Stimulated activated CD4-positive, alpha-beta T cell treated with anti-CD3 and anti-CD28 coated beads, Interleukin-12 subunit alpha, Interleukin-12 subunit beta, amount 100 ng/mL, for 24 hours (primary cell): ENCODE measurements around the gene CDH4.

ENCODE experiments used
- DNase-seq, 2 experiments: peaks; one replicate each; pipeline ENCODE4 v3.0.0-alpha.2; 2020; ENCODE audit warnings: low read depth in 2 of 2

Gene CDH4

GRCh38 chr20:61650912-61651733 lies 399.1 kb downstream of the CDH4 start:
- DNase-seq: no peak

DNA sequence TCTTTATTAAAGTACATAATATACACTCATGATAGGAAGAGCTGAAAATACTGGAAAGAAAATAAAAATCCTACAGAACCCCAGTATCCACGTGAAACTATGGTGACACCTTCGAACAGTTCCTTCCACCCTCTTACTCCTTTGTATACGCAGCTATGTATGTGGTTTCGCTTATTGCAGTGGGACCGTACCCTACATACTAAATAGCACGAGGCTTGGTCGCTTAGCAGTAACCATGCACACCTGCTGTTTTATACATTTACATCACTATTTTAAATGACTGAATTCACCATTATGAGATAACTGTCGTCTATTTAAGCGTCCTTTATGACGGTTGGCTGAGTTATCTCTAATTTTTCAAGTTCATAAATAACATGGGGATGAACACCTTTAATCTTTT lies 400.1 kb downstream of the CDH4 start:
- DNase-seq: no peak

DNA sequence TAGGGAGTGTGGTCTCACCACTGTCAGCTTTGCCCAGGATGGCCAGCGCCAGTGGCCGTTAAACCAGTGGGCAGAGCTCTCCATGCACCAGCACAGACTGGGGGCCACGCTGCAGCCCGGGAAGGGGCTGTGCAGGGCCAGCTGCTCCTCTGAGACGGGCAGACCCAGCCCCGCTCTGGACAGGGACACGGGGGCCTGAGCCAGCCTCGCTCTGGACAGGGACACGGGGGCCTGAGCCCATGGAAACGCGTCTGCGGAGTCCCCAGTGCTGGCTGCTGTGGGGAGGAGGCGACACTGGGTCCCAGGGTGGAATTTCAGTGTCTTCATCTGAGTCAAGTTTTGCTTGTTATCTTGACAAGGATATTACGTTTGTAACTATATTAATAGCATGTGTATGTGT lies 402.7 kb downstream of the CDH4 start:
- DNase-seq: no peak

GRCh38 chr20:61655591-61655990 lies 403.5 kb downstream of the CDH4 start:
- no peak for DNase-seq

GRCh38 chr20:61656198-61656597 lies 404.1 kb downstream of the CDH4 start:
- DNase-seq: no peak

GRCh38 chr20:61657721-61658377 lies 405.8 kb downstream of the CDH4 start:
- DNase-seq: no peak

- DNase-seq: no peak
These were observed 406.5 kb downstream of the CDH4 start for GRCh38 chr20:61658563-61658962.

GRCh38 chr20:61659246-61659993 lies 407.4 kb downstream of the CDH4 start:
- DNase-seq: no peak

DNA sequence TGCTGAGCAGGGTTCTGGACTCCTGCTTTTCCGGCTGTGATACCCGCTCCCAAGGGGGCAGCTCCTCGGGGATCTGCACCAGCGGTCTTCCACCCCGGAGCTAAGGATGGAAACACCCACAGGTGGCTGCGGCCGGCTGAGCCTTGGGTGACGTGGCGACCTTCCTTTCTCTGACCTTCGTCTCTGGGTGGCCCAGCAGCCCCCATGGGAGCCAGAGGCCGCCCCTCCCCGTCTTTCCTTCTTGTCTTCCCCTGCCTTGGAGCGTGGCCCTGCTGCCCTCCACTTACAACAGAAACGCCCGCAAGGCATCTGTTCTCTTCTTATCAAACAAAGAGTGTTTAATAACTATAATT lies 407.9 kb downstream of the CDH4 start:
- DNase-seq: no peak

DNA sequence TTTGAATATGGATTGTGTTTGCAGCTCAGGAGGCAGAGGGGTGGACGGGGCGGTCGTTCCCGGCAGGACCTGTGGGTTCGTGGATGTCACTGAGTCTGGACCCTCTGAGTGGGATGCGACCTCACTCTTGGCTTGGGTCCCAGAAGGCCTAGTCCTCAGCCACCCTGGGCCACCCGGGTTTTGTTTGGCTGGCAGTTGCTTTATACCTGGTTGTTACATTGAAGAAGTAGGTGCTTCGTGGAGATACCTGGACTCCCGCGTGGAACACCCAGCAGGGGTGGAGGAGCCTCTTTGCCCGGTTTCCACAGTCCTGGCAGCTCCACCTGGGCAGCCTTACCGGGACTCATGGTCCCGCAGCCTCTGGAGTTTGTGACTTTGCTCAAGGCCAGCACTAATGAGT lies 408.5 kb downstream of the CDH4 start:
- DNase-seq: no peak

DNA sequence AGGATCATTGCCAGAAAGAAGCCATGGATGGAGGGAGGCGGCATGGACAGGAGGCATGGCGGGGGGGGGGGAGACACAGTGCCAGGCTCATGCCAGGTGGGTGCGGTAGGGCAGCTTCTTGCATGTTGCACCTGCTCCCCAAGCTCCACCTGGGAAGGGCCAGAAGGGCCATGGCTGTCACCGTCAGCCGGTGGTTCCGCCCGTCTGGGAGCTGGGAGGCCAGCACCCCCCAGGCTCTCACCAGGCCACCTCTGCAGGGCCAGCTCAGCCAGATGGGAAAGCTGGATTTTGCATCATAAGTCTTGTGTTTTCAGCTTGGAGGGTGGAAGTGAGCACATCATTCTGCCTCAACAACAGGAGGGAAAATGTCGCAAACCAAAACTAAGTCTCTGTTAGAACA lies 409.0 kb downstream of the CDH4 start:
- no peak for DNase-seq

DNA sequence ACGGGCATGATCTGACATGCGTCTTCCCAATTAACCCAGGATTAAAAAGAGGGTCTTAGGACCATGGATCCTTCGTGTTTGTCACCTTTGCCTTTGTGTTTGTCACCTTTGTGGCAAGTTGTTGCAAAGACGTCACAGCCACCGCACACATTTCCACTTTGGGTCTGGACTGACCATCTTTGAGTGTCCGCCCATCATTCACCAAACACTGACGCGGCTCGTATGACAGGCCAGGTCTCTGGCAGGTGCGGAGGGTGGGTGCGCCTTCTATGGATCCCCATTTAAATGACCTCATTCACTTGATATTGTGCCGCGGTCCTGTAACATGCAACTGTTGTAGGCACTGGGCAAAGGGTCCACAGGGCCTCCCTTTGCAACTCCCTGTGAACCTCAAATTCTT lies 409.5 kb downstream of the CDH4 start:
- no peak for DNase-seq

GRCh38 chr20:61662226-61662967 lies 410.3 kb downstream of the CDH4 start:
- no peak for DNase-seq

- no peak for DNase-seq
These were observed 410.9 kb downstream of the CDH4 start for GRCh38 chr20:61662968-61663331.

DNA sequence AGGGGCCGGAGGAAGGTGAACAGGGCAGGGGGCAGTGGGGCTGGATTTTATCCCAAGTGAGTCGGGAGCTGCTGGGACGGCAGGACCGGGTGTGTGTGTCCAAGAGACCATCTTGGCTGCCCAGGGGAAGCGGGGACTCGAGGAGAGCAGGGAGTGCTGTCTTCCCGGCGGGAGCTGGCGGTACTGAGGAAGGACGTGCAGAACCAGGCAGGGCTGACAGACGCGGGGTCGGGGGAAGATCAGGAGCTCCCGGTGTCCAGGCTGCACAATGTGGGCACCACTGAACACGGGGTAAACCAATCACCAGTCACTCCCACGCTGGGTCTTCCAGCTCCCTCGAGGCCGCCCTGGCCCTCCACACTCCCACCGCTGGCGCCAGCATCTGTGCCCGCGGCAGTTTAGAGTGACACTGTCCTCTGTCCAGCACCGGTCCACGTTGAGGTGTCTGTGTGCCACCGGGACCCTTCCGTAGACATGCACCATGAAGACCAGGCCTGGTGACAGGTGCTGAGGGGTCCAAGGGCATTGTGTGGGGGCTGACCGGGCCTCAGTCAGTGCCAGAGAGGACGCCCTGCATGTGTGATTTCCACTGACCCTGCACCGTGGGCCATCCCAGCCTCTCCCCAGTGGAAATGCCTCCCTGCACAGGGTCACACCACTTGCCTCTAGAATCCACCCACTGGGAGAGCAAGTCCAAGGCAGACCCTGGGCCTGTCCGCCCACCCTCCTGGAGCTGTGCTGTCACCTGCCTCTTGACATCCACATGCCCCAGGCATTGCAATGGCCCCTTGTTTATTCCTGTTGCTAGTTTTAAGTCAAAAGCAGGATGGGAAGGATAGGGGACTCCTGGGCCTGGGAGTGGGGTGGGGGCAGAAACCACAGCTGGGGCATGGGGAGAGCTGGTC lies 411.7 kb downstream of the CDH4 start:
- no peak for DNase-seq

- no peak for DNase-seq
These were observed 412.7 kb downstream of the CDH4 start for GRCh38 chr20:61664556-61665320.

- DNase-seq: no peak
These were observed 413.7 kb downstream of the CDH4 start for GRCh38 chr20:61665528-61666470.

- DNase-seq: no peak
These were observed 414.4 kb downstream of the CDH4 start for GRCh38 chr20:61666471-61666832.

GRCh38 chr20:61667056-61667792 lies 415.2 kb downstream of the CDH4 start:
- DNase-seq: no peak
